Astrocyte (in vitro differentiated cells and primary cell): ENCODE data around the gene ZNF512B. TPM values are rescaled to one million over a fixed set of nuclear protein-coding genes. Genes with fewer than 3 reads are reported as not detected.

Experiments used
- DNase-seq: peaks from one replicate; pipeline ENCODE4 v3.0.0-alpha.2; 2010; ENCODE audit warnings: low read depth
- FAIRE-seq: peaks from 2 replicates; lab custom pipeline; 2011; peaks lifted over from hg19 to GRCh38; lab: Jason Lieb, UNC
- H2AFZ ChIP-seq: 2 replicates; pipeline ENCODE4 v1.6.0; 2012; ENCODE audit warnings: low read depth, low read length, inconsistent platforms
- H3K27ac ChIP-seq: 2 replicates; pipeline ENCODE4 v1.5.1; 2011; ENCODE audit warnings: low read depth, low read length, inconsistent platforms
- H3K27me3 ChIP-seq: 2 replicates; pipeline ENCODE4 v1.6.0; 2011; ENCODE audit warnings: low read length, inconsistent platforms; ENCODE audit not compliant: insufficient read depth
- H3K36me3 ChIP-seq: 2 replicates; pipeline ENCODE4 v1.5.1; 2011; ENCODE audit warnings: low read length, inconsistent platforms; ENCODE audit not compliant: insufficient read depth
- H3K4me1 ChIP-seq: 2 replicates; pipeline ENCODE4 v1.5.1; 2011; ENCODE audit warnings: low read length, inconsistent platforms; ENCODE audit not compliant: insufficient read depth
- H3K4me2 ChIP-seq: 2 replicates; pipeline ENCODE4 v1.6.0; 2012; ENCODE audit warnings: low read length, inconsistent platforms
- H3K4me3 ChIP-seq: 2 replicates; pipeline ENCODE4 v1.5.1; 2011; ENCODE audit warnings: low read depth, mild to moderate bottlenecking, low read length, inconsistent platforms; ENCODE audit not compliant: insufficient read depth
- H3K79me2 ChIP-seq: 2 replicates; pipeline ENCODE4 v1.6.0; 2012; ENCODE audit warnings: mild to moderate bottlenecking, low read length, inconsistent platforms; ENCODE audit not compliant: insufficient read depth
- H3K9ac ChIP-seq: 2 replicates; pipeline ENCODE4 v1.6.0; 2012; ENCODE audit warnings: mild to moderate bottlenecking, low read length, inconsistent platforms
- H3K9me3 ChIP-seq: 2 replicates; pipeline ENCODE4 v1.5.1; 2012; ENCODE audit warnings: low read depth, mild to moderate bottlenecking, low read length, inconsistent platforms; ENCODE audit not compliant: insufficient read depth
- H4K20me1 ChIP-seq: 2 replicates; pipeline ENCODE4 v1.6.0; 2012; ENCODE audit warnings: low read length, inconsistent platforms; ENCODE audit not compliant: insufficient read depth
- H3K27ac Mint-ChIP-seq: one replicate; pipeline ENCODE4 v1.8.0; 2021; ENCODE audit warnings: mild to moderate bottlenecking, mixed read lengths; ENCODE audit not compliant: unreplicated experiment
- H3K27me3 Mint-ChIP-seq: one replicate; pipeline ENCODE4 v1.8.0; 2021; ENCODE audit warnings: low read depth, mixed read lengths; ENCODE audit not compliant: unreplicated experiment
- H3K36me3 Mint-ChIP-seq: one replicate; pipeline ENCODE4 v1.8.0; 2021; ENCODE audit warnings: low read depth, mixed read lengths; ENCODE audit not compliant: unreplicated experiment
- H3K4me1 Mint-ChIP-seq: one replicate; pipeline ENCODE4 v1.8.0; 2021; ENCODE audit warnings: low read depth, mixed read lengths; ENCODE audit not compliant: unreplicated experiment
- H3K4me3 Mint-ChIP-seq: one replicate; pipeline ENCODE4 v1.8.0; 2021; ENCODE audit warnings: mild to moderate bottlenecking, moderate library complexity, mixed read lengths; ENCODE audit not compliant: unreplicated experiment
- H3K9me3 Mint-ChIP-seq: one replicate; pipeline ENCODE4 v1.8.0; 2021; ENCODE audit warnings: mild to moderate bottlenecking, mixed read lengths; ENCODE audit not compliant: unreplicated experiment
- CTCF ChIP-seq: IDR thresholded peaks from 2 replicates; pipeline ENCODE4 v1.5.1; 2011; ENCODE audit warnings: low read depth, mild to moderate bottlenecking, inconsistent platforms, low read length, moderate library complexity; ENCODE audit not compliant: insufficient read depth
- EZH2 ChIP-seq: IDR thresholded peaks from 2 replicates; pipeline ENCODE4 v1.6.1; 2012; ENCODE audit warnings: mild to moderate bottlenecking, low read length, inconsistent platforms; ENCODE audit not compliant: insufficient read depth
- total RNA-seq: library from RNA; stranded (reverse); gene quantifications from 2 replicates; pipeline ENCODE4 v1.2.1, GENCODE V29; 2021

Gene ZNF512B
- total RNA-seq, 1 donor from 2014 or later, result 27.7 TPM

GRCh38 chr20:63940071-63940471, 29.7 kb downstream of the ZNF512B start:
- Histone ChIP-seq H3K27me3 (no peaks in the 10 kb centered on the region), H3K27ac (no peak overlapping the region), H3K4me1 (no peaks in the 10 kb centered on the region), H2AFZ (no peak overlapping the region), H3K36me3 (peaks cover 2% of the 10 kb centered on the region), H3K9me3 (no peaks in the 10 kb centered on the region), H3K4me2 (no peak overlapping the region), H3K9ac (no peak overlapping the region), H3K79me2 (peaks cover 19% of the 10 kb centered on the region), H3K4me3 (no peak overlapping the region), H4K20me1 (peaks cover 73% of the 10 kb centered on the region)
- Mint-ChIP-seq H3K27ac (no peak overlapping the region), H3K36me3 (peaks cover 7% of the 10 kb centered on the region), H3K4me1 (peaks cover 3% of the 10 kb centered on the region), H3K9me3 (no peaks in the 10 kb centered on the region), H3K27me3 (no peaks in the 10 kb centered on the region), H3K4me3 (no peak overlapping the region)
- FAIRE-seq (no peak), DNase-seq (no peak)
- no peak for TF ChIP-seq CTCF
- no peak for TF ChIP-seq EZH2

DNA sequence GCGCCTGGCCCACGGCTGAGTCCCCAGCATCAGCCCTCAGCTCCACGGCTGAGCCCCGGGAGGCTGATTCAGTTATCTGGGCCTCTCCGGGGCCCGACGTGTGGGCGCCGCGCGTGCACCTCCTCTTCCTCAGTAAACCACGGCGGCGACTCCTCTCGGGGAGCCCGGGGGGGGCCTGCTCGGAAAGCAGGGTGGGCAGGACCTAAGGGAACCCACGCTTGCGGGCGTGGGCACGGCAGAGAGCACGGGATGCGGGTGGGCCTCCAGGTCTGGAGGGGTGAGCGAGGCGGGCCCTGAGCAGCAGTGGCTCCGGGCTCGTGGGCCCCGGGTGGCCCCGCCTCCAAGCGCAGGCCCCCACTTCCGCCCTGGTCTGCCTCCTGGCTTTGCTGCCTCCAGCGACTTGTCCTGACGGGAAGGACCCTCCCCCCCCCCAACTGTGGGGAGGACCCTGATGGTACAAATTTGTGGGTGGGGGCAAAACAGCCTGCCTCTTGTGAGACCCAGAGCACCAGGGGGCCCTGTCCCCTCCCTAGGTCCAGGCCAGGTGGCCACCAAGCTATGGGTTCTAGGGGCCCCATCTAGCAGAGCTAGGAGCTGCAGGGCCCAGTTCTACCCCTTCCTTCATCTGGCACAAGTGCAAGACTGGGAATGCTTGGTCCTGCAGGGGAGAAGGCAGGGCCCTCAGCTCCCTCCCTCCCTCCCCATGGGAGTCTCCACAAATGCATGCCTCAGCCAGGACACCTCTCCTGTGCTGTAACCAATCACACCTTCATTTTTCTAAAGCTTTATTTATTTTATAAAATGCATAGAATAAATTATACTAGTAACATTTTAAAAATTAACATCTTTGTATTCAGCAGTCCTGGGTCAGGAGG, 30.4 kb downstream of the ZNF512B start:
- H3K36me3 ChIP-seq, result no peaks in the 10 kb centered on the region
- no peak overlapping the region for H3K4me3 ChIP-seq
- peaks cover 3% of the 10 kb centered on the region for H3K4me1 Mint-ChIP-seq
- H2AFZ ChIP-seq, result no peak overlapping the region
- H3K4me3 Mint-ChIP-seq, result no peak overlapping the region
- H3K4me1 ChIP-seq, result no peaks in the 10 kb centered on the region
- no peak for TF ChIP-seq EZH2
- no peak for TF ChIP-seq CTCF
- no peaks in the 10 kb centered on the region for H3K27me3 ChIP-seq
- H3K4me2 ChIP-seq, result no peak overlapping the region
- peaks cover 76% of the 10 kb centered on the region for H4K20me1 ChIP-seq
- H3K27me3 Mint-ChIP-seq, result no peaks in the 10 kb centered on the region
- DNase-seq, result no peak
- H3K27ac ChIP-seq, result no peak overlapping the region
- no peak overlapping the region for H3K9ac ChIP-seq
- H3K9me3 Mint-ChIP-seq, result no peaks in the 10 kb centered on the region
- H3K27ac Mint-ChIP-seq, result no peak overlapping the region
- H3K79me2 ChIP-seq, result peaks cover 26% of the 10 kb centered on the region
- H3K9me3 ChIP-seq, result no peaks in the 10 kb centered on the region
- no peak for FAIRE-seq
- H3K36me3 Mint-ChIP-seq, result peaks cover 6% of the 10 kb centered on the region

- H4K20me1 ChIP-seq, result peaks cover 76% of the 10 kb centered on the region
Observed at GRCh38 chr20:63937596-63937995, 32.1 kb downstream of the ZNF512B start.

More at GRCh38 chr20:63937596-63937995, 32.1 kb downstream of the ZNF512B start:
- Histone ChIP-seq H3K9me3 (no peaks in the 10 kb centered on the region), H3K27me3 (no peaks in the 10 kb centered on the region), H3K4me2 (no peak overlapping the region), H3K4me3 (no peak overlapping the region), H3K36me3 (no peaks in the 10 kb centered on the region), H3K79me2 (peaks cover 32% of the 10 kb centered on the region), H3K27ac (no peak overlapping the region), H2AFZ (no peak overlapping the region), H3K4me1 (no peaks in the 10 kb centered on the region), H3K9ac (no peak overlapping the region)
- H3K9me3 Mint-ChIP-seq, result no peaks in the 10 kb centered on the region
- H3K36me3 Mint-ChIP-seq, result peaks cover 6% of the 10 kb centered on the region
- DNase-seq (no peak), FAIRE-seq (no peak)
- H3K27ac Mint-ChIP-seq, result peak overlapping the region; percentile 47
- H3K27me3 Mint-ChIP-seq, result no peaks in the 10 kb centered on the region
- H3K4me1 Mint-ChIP-seq, result peaks cover 3% of the 10 kb centered on the region
- H3K4me3 Mint-ChIP-seq, result no peak overlapping the region
- TF ChIP-seq EZH2, result no peak
- TF ChIP-seq CTCF, result no peak
